ENCODE data around the gene OCLN.
"Not testable (repeated sequence)": the region's sequence is repeated elsewhere in the genome, so short reads cannot be mapped to it uniquely, and the experiment has no call there.

DNA sequence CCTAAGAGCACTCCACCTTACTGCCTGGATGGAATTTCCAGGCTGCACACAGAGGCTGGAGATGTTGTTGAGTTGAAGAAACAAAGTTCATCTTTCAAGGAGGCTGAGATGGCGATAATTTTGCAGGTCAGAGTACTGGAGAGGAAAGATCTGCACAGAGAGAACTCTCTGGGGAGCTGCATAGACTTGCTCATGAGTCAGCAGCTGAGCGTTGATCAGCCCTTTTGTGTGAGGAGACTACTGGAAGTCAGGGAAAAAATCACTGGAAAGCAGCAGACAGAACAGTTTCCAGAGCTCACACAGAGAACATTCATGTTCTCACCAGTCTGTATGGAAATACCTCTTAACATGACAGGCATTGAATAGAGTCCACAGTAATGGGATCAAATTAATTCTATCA lies 90.8 kb downstream of the OCLN start:
- not testable (repeated sequence) for TF ChIP-seq POLR2AphosphoS5 (IDR thresholded peaks at IDR 0.05; ENCODE audit: low read depth)
- TF ChIP-seq, protein P1, sequence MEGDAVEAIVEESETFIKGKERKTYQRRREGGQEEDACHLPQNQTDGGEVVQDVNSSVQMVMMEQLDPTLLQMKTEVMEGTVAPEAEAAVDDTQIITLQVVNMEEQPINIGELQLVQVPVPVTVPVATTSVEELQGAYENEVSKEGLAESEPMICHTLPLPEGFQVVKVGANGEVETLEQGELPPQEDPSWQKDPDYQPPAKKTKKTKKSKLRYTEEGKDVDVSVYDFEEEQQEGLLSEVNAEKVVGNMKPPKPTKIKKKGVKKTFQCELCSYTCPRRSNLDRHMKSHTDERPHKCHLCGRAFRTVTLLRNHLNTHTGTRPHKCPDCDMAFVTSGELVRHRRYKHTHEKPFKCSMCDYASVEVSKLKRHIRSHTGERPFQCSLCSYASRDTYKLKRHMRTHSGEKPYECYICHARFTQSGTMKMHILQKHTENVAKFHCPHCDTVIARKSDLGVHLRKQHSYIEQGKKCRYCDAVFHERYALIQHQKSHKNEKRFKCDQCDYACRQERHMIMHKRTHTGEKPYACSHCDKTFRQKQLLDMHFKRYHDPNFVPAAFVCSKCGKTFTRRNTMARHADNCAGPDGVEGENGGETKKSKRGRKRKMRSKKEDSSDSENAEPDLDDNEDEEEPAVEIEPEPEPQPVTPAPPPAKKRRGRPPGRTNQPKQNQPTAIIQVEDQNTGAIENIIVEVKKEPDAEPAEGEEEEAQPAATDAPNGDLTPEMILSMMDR (IDR thresholded peaks at IDR 0.05; ENCODE audit: insufficient read depth, low read length): not testable (repeated sequence)

Data from HL-60 (cell line).